HCT116 (cell line): ENCODE measurements around the gene STK32B.

Experiments used
- CEBPB ChIP-seq: IDR thresholded peaks from 2 replicates; pipeline ENCODE4 v1.6.1; 2012; ENCODE audit warnings: low read depth
- ELF1 ChIP-seq: IDR thresholded peaks from 2 replicates; pipeline ENCODE4 v1.6.1; 2012; ENCODE audit warnings: low read depth, borderline replicate concordance
- EZH2phosphoT487 ChIP-seq: fragments of 200-600 bp; IDR thresholded peaks from 2 replicates; pipeline ENCODE4 v1.6.1; 2018; ENCODE audit warnings: antibody characterized with exemption, borderline replicate concordance
- JUND ChIP-seq: IDR thresholded peaks from 2 replicates; pipeline ENCODE4 v1.6.1; 2012
- POLR2A ChIP-seq: IDR thresholded peaks from 2 replicates; pipeline ENCODE4 v1.7.0; 2011; ENCODE audit warnings: borderline replicate concordance; ENCODE audit not compliant: insufficient read depth, insufficient read length; ENCODE audit errors: extremely low read depth
- POLR2AphosphoS5 ChIP-seq: IDR thresholded peaks from 2 replicates; pipeline ENCODE4 v1.6.1; 2011; ENCODE audit warnings: mild to moderate bottlenecking, low read depth, low read length, moderate library complexity
- SIN3A ChIP-seq: IDR thresholded peaks from 2 replicates; pipeline ENCODE4 v1.6.1; 2012; ENCODE audit warnings: low read depth
- SP1 ChIP-seq: IDR thresholded peaks from 2 replicates; pipeline ENCODE4 v1.6.1; 2012; ENCODE audit warnings: low read depth
- SRF ChIP-seq: IDR thresholded peaks from 2 replicates; pipeline ENCODE4 v1.6.1; 2012; ENCODE audit warnings: low read depth
- YY1 ChIP-seq: IDR thresholded peaks from 2 replicates; pipeline ENCODE4 v1.6.1; 2011; ENCODE audit warnings: low read length, low read depth, moderate library complexity, mild to moderate bottlenecking; ENCODE audit not compliant: insufficient replicate concordance; ENCODE audit errors: extremely low read depth
- TF ChIP-seq, protein P1 (sequence below): IDR thresholded peaks from 2 replicates; pipeline ENCODE4 v1.6.1; 2012
- TF ChIP-seq, protein P2 (sequence below), 3 experiments: fragments of 200-600 bp in 1 of 3; sonication (generic) in 1 of 3; IDR thresholded peaks in 2 of 3; conservative IDR thresholded peaks in 1 of 3; 2 replicates each; pipeline ENCODE4 v1.5.1; 2012 to 2017; ENCODE audit warnings: low read depth in 2 of 3, low read length in 2 of 3, antibody characterized with exemption in 1 of 3, borderline replicate concordance in 1 of 3, control low read depth in 1 of 3, mild to moderate bottlenecking in 1 of 3, mixed read lengths in 1 of 3, mixed run types in 1 of 3, moderate library complexity in 1 of 3; ENCODE audit not compliant: insufficient read depth in 1 of 3

DNA sequence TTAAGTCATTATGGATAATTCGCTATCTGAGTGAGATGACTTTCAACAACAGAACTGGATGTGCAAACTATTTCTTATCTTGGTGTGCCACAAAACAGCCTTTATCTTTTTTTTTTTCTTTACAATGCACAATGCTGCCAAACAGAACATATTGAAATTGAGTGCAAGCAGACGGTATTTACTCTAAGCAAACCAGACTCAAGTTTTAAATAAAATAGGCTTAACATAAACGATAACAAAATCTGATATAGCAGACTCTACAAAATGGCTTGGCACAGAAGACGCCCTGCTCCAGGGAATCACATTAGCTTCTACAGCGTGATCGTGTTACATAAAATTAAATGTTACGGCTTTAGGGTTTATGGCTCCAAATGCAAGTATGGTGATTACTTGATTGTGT is 9.6 kb upstream of the STK32B start:
- TF ChIP-seq, protein P1, sequence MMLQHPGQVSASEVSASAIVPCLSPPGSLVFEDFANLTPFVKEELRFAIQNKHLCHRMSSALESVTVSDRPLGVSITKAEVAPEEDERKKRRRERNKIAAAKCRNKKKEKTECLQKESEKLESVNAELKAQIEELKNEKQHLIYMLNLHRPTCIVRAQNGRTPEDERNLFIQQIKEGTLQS: no peak
- TF ChIP-seq, protein P2, sequence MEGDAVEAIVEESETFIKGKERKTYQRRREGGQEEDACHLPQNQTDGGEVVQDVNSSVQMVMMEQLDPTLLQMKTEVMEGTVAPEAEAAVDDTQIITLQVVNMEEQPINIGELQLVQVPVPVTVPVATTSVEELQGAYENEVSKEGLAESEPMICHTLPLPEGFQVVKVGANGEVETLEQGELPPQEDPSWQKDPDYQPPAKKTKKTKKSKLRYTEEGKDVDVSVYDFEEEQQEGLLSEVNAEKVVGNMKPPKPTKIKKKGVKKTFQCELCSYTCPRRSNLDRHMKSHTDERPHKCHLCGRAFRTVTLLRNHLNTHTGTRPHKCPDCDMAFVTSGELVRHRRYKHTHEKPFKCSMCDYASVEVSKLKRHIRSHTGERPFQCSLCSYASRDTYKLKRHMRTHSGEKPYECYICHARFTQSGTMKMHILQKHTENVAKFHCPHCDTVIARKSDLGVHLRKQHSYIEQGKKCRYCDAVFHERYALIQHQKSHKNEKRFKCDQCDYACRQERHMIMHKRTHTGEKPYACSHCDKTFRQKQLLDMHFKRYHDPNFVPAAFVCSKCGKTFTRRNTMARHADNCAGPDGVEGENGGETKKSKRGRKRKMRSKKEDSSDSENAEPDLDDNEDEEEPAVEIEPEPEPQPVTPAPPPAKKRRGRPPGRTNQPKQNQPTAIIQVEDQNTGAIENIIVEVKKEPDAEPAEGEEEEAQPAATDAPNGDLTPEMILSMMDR (IDR thresholded peaks at IDR 0.05 in 2 of 3, conservative IDR thresholded peaks at IDR 0.05 in 1 of 3; ENCODE audit: borderline replicate concordance in 1 of 3, insufficient read depth in 1 of 3, low read depth in 2 of 3, low read length in 2 of 3): no peak
- TF ChIP-seq POLR2AphosphoS5: no peak
- TF ChIP-seq EZH2phosphoT487: no peak
- TF ChIP-seq SRF: no peak
- no peak for TF ChIP-seq JUND
- TF ChIP-seq CEBPB: no peak
- TF ChIP-seq SIN3A: no peak
- no peak for TF ChIP-seq SP1
- no peak for TF ChIP-seq POLR2A
- TF ChIP-seq ELF1: no peak
- TF ChIP-seq YY1: no peak
